SU-DHL-6 (cell line): ENCODE data around the gene AHI1.

ENCODE experiments used
- H2AFZ ChIP-seq: fragments of 200-600 bp; sonication (generic); 2 replicates; pipeline ENCODE4 v1.6.1; 2014; ENCODE audit warnings: low read depth, mild to moderate bottlenecking, moderate library complexity, mixed read lengths, antibody characterized with exemption, low read length; ENCODE audit not compliant: severe bottlenecking
- H3F3A ChIP-seq: fragments of 200-600 bp; shearing (Covaris generic); 2 replicates; pipeline ENCODE4 v1.6.0; 2016; ENCODE audit warnings: antibody characterized with exemption, mild to moderate bottlenecking; ENCODE audit not compliant: insufficient read depth
- H3K27ac ChIP-seq: fragments of 200-600 bp; sonication (generic); 2 replicates; pipeline ENCODE4 v1.5.1; 2016; ENCODE audit warnings: low read depth, mild to moderate bottlenecking, low read length, moderate library complexity, mixed read lengths
- H3K27me3 ChIP-seq: fragments of 200-600 bp; sonication (generic), shearing (Covaris generic); 2 replicates; pipeline ENCODE4 v1.6.0; 2014; ENCODE audit warnings: mild to moderate bottlenecking, low read length
- H3K36me3 ChIP-seq: fragments of 200-600 bp; sonication (generic); 2 replicates; pipeline ENCODE4 v1.6.1; 2014; ENCODE audit warnings: mild to moderate bottlenecking, low read length, mixed read lengths
- H3K4me2 ChIP-seq: fragments of 300-600, 200-600 bp; shearing (Covaris generic), sonication (generic); 2 replicates; pipeline ENCODE4 v1.6.0; 2014; ENCODE audit warnings: low read length, low read depth, mild to moderate bottlenecking; ENCODE audit not compliant: poor library complexity, severe bottlenecking
- H3K4me3 ChIP-seq: fragments of 200-600 bp; sonication (generic); 2 replicates; pipeline ENCODE4 v1.5.1; 2014; ENCODE audit warnings: antibody characterized with exemption, low read length, mild to moderate bottlenecking, mixed read lengths; ENCODE audit not compliant: insufficient read depth, poor library complexity, severe bottlenecking
- H3K79me2 ChIP-seq: fragments of 200-600 bp; sonication (generic); 2 replicates; pipeline ENCODE4 v1.6.1; 2014; ENCODE audit warnings: mild to moderate bottlenecking, low read length, moderate library complexity; ENCODE audit not compliant: insufficient read depth
- H3K9ac ChIP-seq: fragments of 200-600 bp; sonication (generic); 2 replicates; pipeline ENCODE4 v1.7.0; 2014; ENCODE audit warnings: mild to moderate bottlenecking, low read length
- H3K9me2 ChIP-seq: fragments of 200-600 bp; sonication (generic); replicated peaks from 2 replicates; pipeline ENCODE4 v1.6.1; 2014; ENCODE audit warnings: low read length; ENCODE audit not compliant: insufficient read depth
- H3K9me3 ChIP-seq: fragments of 200-600 bp; sonication (generic); 2 replicates; pipeline ENCODE4 v1.6.1; 2014; ENCODE audit warnings: low read length, mixed read lengths; ENCODE audit not compliant: insufficient read depth
- H4K20me1 ChIP-seq: fragments of 200-600 bp; sonication (generic); 2 replicates; pipeline ENCODE4 v1.6.1; 2014; ENCODE audit warnings: low read depth, mild to moderate bottlenecking, antibody characterized with exemption, low read length, moderate library complexity, mixed read lengths
- EZH2phosphoT487 ChIP-seq: fragments of 200-600 bp; sonication (generic), shearing (Covaris generic); conservative IDR thresholded peaks from 2 replicates; pipeline ENCODE4 v1.6.1; 2018; ENCODE audit warnings: mild to moderate bottlenecking, antibody characterized with exemption, low read length, moderate library complexity, mixed read lengths
- TF ChIP-seq, protein P1 (sequence below): fragments of 200-600 bp; sonication (generic); IDR thresholded peaks from one replicate; pipeline ENCODE4 v1.5.1; 2017; ENCODE audit warnings: antibody characterized with exemption, mild to moderate bottlenecking, low read length, moderate library complexity; ENCODE audit not compliant: insufficient read depth, poor library complexity, severe bottlenecking

AHI1 gene

GRCh38 chr6:135267085-135267484 is 230.5 kb downstream of the AHI1 start:
- Histone ChIP-seq H4K20me1 (no peaks in the 10 kb centered on the region), H3F3A (no peaks in the 10 kb centered on the region), H3K27me3 (no peaks in the 10 kb centered on the region), H3K9me3 (no peaks in the 10 kb centered on the region), H2AFZ (no peak overlapping the region), H3K4me2 (no peak overlapping the region), H3K4me3 (no peak overlapping the region), H3K9ac (no peak overlapping the region), H3K36me3 (no peaks in the 10 kb centered on the region), H3K79me2 (no peaks in the 10 kb centered on the region), H3K9me2 (no peaks in the 10 kb centered on the region), H3K27ac (no peak overlapping the region)
- no peak for TF ChIP-seq EZH2phosphoT487
- TF ChIP-seq, protein P1, sequence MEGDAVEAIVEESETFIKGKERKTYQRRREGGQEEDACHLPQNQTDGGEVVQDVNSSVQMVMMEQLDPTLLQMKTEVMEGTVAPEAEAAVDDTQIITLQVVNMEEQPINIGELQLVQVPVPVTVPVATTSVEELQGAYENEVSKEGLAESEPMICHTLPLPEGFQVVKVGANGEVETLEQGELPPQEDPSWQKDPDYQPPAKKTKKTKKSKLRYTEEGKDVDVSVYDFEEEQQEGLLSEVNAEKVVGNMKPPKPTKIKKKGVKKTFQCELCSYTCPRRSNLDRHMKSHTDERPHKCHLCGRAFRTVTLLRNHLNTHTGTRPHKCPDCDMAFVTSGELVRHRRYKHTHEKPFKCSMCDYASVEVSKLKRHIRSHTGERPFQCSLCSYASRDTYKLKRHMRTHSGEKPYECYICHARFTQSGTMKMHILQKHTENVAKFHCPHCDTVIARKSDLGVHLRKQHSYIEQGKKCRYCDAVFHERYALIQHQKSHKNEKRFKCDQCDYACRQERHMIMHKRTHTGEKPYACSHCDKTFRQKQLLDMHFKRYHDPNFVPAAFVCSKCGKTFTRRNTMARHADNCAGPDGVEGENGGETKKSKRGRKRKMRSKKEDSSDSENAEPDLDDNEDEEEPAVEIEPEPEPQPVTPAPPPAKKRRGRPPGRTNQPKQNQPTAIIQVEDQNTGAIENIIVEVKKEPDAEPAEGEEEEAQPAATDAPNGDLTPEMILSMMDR = no peak

- no peak overlapping the region for H3K4me3 ChIP-seq
- no peak for TF ChIP-seq EZH2phosphoT487
- TF ChIP-seq, protein P1 = no peak
- H3K79me2 ChIP-seq = no peaks in the 10 kb centered on the region
- no peaks in the 10 kb centered on the region for H3K36me3 ChIP-seq
- no peak overlapping the region for H2AFZ ChIP-seq
- no peaks in the 10 kb centered on the region for H3F3A ChIP-seq
- H4K20me1 ChIP-seq = no peaks in the 10 kb centered on the region
- H3K9ac ChIP-seq = no peak overlapping the region
- no peaks in the 10 kb centered on the region for H3K9me3 ChIP-seq
- no peak overlapping the region for H3K27ac ChIP-seq
- H3K4me2 ChIP-seq = no peak overlapping the region
- no peaks in the 10 kb centered on the region for H3K9me2 ChIP-seq
- H3K27me3 ChIP-seq = no peaks in the 10 kb centered on the region
Measured at GRCh38 chr6:135266675-135267074, 230.9 kb downstream of the AHI1 start.

- Histone ChIP-seq H2AFZ (no peak overlapping the region), H3K79me2 (no peaks in the 10 kb centered on the region), H3K9me3 (no peaks in the 10 kb centered on the region), H3K9me2 (no peaks in the 10 kb centered on the region), H3K36me3 (no peaks in the 10 kb centered on the region), H3K4me3 (no peak overlapping the region), H3K9ac (no peak overlapping the region), H3F3A (no peaks in the 10 kb centered on the region), H4K20me1 (no peaks in the 10 kb centered on the region), H3K27ac (no peak overlapping the region), H3K4me2 (no peak overlapping the region), H3K27me3 (no peaks in the 10 kb centered on the region)
- TF ChIP-seq, protein P1 = no peak
- no peak for TF ChIP-seq EZH2phosphoT487
Measured at GRCh38 chr6:135265278-135265677, 232.3 kb downstream of the AHI1 start.
